ENCODE results near the gene LRRC4C.

GRCh38 chr11:41274831-41275230 lies 184.6 kb downstream of the LRRC4C start:
- TF ChIP-seq CTCF (IDR thresholded peaks at IDR 0.05) (no peak), ZFX (IDR thresholded peaks at IDR 0.05; ENCODE audit: borderline replicate concordance) (no peak)

All from 22Rv1 (cell line).